ENCODE measurements around the gene MOXD1.

MOXD1 gene

GRCh38 chr6:132259070-132259469 is 142.2 kb downstream of the MOXD1 start (continued):
- TF ChIP-seq MZF1 (tag by site-specific recombination; IDR thresholded peaks at IDR 0.05; ENCODE audit: borderline replicate concordance) (no peak), ZXDB (tag by site-specific recombination; IDR thresholded peaks at IDR 0.05) (no peak)

- POLR2A ChIA-PET = interaction anchor here (0.8 kb wide), 1 partner anchor 306 kb away, joined by 5 read pairs; the partner anchor contains the start of gene CCN2
- Histone ChIP-seq H3K4me1 (ENCODE audit: control insufficient read depth, insufficient read depth, low read length) (no peaks in the 10 kb centered on the region), H3K27ac (ENCODE audit: extremely low read depth, low read depth, low read length) (no peak overlapping the region), H3K9me3 (ENCODE audit: control insufficient read depth, insufficient read depth, low read depth, low read length) (no peaks in the 10 kb centered on the region), H3K4me3 (ENCODE audit: low read depth, low read length) (no peak overlapping the region), H3K36me3 (ENCODE audit: control insufficient read depth in 2 of 2, insufficient read depth in 1 of 2, low read length in 2 of 2) (no peaks in the 10 kb centered on the region)
- CTCF ChIA-PET = interaction anchor here (0.6 to 12.8 kb wide), 11 partner anchors 9 to 347 kb away, joined by 3 to 163 read pairs (median 4); partner anchors contain the start of gene CCN2
- TF ChIP-seq KLF10 (tag by site-specific recombination; IDR thresholded peaks at IDR 0.05) (no peak), ZNF354C (tag by site-specific recombination; IDR thresholded peaks at IDR 0.05; ENCODE audit: borderline replicate concordance, low read depth) (no peak), ZNF571 (tag by site-specific recombination; IDR thresholded peaks at IDR 0.05) (no peak), ZNF24 (tag by site-specific recombination; IDR thresholded peaks at IDR 0.05) (no peak), GLI4 (tag by site-specific recombination; IDR thresholded peaks at IDR 0.05) (no peak), ZNF174 (tag by site-specific recombination; IDR thresholded peaks at IDR 0.05) (no peak), ZFP41 (tag by site-specific recombination; IDR thresholded peaks at IDR 0.05; ENCODE audit: borderline replicate concordance) (no peak), ZNF488 (tag by site-specific recombination; IDR thresholded peaks at IDR 0.05) (no peak)
Observed at GRCh38 chr6:132257561-132257960, 143.7 kb downstream of the MOXD1 start.

GRCh38 chr6:132256457-132256856 is 144.8 kb downstream of the MOXD1 start:
- CTCF ChIA-PET = interaction anchor here (0.9 to 12.8 kb wide), 7 partner anchors 23 to 706 kb away, joined by 3 to 163 read pairs (median 7); partner anchors contain the start of gene CCN2
- no peaks in the 10 kb centered on the region for H3K4me1 ChIP-seq (ENCODE audit: control insufficient read depth, insufficient read depth, low read length)
- TF ChIP-seq RBAK (tag by site-specific recombination; IDR thresholded peaks at IDR 0.05) (no peak), BCL11B (tag by site-specific recombination; IDR thresholded peaks at IDR 0.05; ENCODE audit: low read depth) (no peak), SP3 (tag by site-specific recombination; IDR thresholded peaks at IDR 0.05) (no peak), ZNF18 (tag by site-specific recombination; IDR thresholded peaks at IDR 0.05) (no peak), AEBP2 (tag by site-specific recombination; IDR thresholded peaks at IDR 0.05; ENCODE audit: borderline replicate concordance) (no peak), TCF7L2 (IDR thresholded peaks at IDR 0.05; ENCODE audit: borderline replicate concordance, low read depth, low read length) (no peak), ZNF677 (tag by site-specific recombination; IDR thresholded peaks at IDR 0.05) (no peak)
- TF ChIP-seq, protein P1, sequence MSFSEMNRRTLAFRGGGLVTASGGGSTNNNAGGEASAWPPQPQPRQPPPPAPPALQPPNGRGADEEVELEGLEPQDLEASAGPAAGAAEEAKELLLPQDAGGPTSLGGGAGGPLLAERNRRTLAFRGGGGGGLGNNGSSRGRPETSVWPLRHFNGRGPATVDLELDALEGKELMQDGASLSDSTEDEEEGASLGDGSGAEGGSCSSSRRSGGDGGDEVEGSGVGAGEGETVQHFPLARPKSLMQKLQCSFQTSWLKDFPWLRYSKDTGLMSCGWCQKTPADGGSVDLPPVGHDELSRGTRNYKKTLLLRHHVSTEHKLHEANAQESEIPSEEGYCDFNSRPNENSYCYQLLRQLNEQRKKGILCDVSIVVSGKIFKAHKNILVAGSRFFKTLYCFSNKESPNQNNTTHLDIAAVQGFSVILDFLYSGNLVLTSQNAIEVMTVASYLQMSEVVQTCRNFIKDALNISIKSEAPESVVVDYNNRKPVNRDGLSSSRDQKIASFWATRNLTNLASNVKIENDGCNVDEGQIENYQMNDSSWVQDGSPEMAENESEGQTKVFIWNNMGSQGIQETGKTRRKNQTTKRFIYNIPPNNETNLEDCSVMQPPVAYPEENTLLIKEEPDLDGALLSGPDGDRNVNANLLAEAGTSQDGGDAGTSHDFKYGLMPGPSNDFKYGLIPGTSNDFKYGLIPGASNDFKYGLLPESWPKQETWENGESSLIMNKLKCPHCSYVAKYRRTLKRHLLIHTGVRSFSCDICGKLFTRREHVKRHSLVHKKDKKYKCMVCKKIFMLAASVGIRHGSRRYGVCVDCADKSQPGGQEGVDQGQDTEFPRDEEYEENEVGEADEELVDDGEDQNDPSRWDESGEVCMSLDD (tag by site-specific recombination; IDR thresholded peaks at IDR 0.05) = no peak
- no peak overlapping the region for H3K4me3 ChIP-seq (ENCODE audit: low read depth, low read length)
- H3K9me3 ChIP-seq (ENCODE audit: control insufficient read depth, insufficient read depth, low read depth, low read length) = no peaks in the 10 kb centered on the region
- POLR2A ChIA-PET = no interaction called here
- no peak overlapping the region for H3K27ac ChIP-seq (ENCODE audit: extremely low read depth, low read depth, low read length)
- H3K36me3 ChIP-seq (ENCODE audit: control insufficient read depth in 2 of 2, insufficient read depth in 1 of 2, low read length in 2 of 2) = no peaks in the 10 kb centered on the region
